OCI-LY7 (cell line): Measurements from ENCODE around the gene NSG1.

Source experiments
- CTCF ChIP-seq: fragments of 200-600 bp; sonication (generic); conservative IDR thresholded peaks from 2 replicates; pipeline ENCODE4 v1.5.1; 2014; ENCODE audit warnings: mild to moderate bottlenecking, antibody characterized with exemption, low read length, moderate library complexity, mixed read lengths
- EZH2phosphoT487 ChIP-seq: fragments of 200-600 bp; sonication (generic); IDR thresholded peaks from 2 replicates; pipeline ENCODE4 v1.6.1; 2018; ENCODE audit warnings: low read depth, borderline replicate concordance, mild to moderate bottlenecking, mixed run types, antibody characterized with exemption, low read length, moderate library complexity, mixed read lengths

- no peak for TF ChIP-seq CTCF
- no peak for TF ChIP-seq EZH2phosphoT487
These were observed 48.5 kb upstream of the NSG1 start for GRCh38 chr4:4338210-4339001.
